HG03045 (cell line): ENCODE measurements around the gene JCHAIN.
A peak's percentile ranks its signal among the peaks of the same experiment; 100 is the strongest.
"Not testable (repeated sequence)": the region's sequence is repeated elsewhere in the genome, so short reads cannot be mapped to it uniquely, and the experiment has no call there.

ENCODE experiments used
- ATAC-seq: cut with Tn5 transposase; IDR thresholded peaks from one replicate; pipeline ENCODE4 v1.9.1; 2021; ENCODE audit warnings: mild to moderate bottlenecking, moderate library complexity; ENCODE audit not compliant: unreplicated experiment

The JCHAIN gene

GRCh38 chr4:70688795-70689231, 22.5 kb upstream of the JCHAIN start:
- ATAC-seq = no peak

GRCh38 chr4:70687821-70688794, 21.8 kb upstream of the JCHAIN start, which contains the start of gene UTP3:
Gene UTP3, plus strand, starts transcription at chr4:70688532. Its CDS starts 146 bp downstream, at chr4:70688678.
- ATAC-seq = peak; percentile 93

GRCh38 chr4:70687392-70687791, 21.1 kb upstream of the JCHAIN start:
- ATAC-seq = peak; percentile 0

- not testable (repeated sequence) for ATAC-seq
Measured at GRCh38 chr4:70682142-70682541, 15.8 kb upstream of the JCHAIN start.

- no peak for ATAC-seq
Measured at GRCh38 chr4:70681704-70682103, 15.4 kb upstream of the JCHAIN start.

GRCh38 chr4:70680934-70681333, 14.6 kb upstream of the JCHAIN start:
- no peak for ATAC-seq

- ATAC-seq = peak; percentile 77
Measured at GRCh38 chr4:70678383-70678999, 12.2 kb upstream of the JCHAIN start.

- no peak for ATAC-seq
Measured at GRCh38 chr4:70676554-70677090, 10.3 kb upstream of the JCHAIN start.

- ATAC-seq = no peak
Measured at GRCh38 chr4:70674731-70675130, 8.4 kb upstream of the JCHAIN start.

GRCh38 chr4:70674191-70674590, 7.9 kb upstream of the JCHAIN start:
- no peak for ATAC-seq

- ATAC-seq = no peak
Measured at GRCh38 chr4:70671091-70671490, 4.8 kb upstream of the JCHAIN start.

GRCh38 chr4:70670332-70671014, 4.2 kb upstream of the JCHAIN start:
- no peak for ATAC-seq

- no peak for ATAC-seq
Measured at GRCh38 chr4:70667740-70668535, 1.6 kb upstream of the JCHAIN start.

GRCh38 chr4:70661309-70661922, 4.9 kb downstream of the JCHAIN start:
- ATAC-seq = peak; percentile 59

GRCh38 chr4:70660106-70660505, 6.2 kb downstream of the JCHAIN start:
- ATAC-seq = no peak

GRCh38 chr4:70658418-70658817, 7.9 kb downstream of the JCHAIN start:
- ATAC-seq = no peak

- no peak for ATAC-seq
Measured at GRCh38 chr4:70657326-70657725, 9.0 kb downstream of the JCHAIN start.

- no peak for ATAC-seq
Measured at GRCh38 chr4:70654605-70655011, 11.7 kb downstream of the JCHAIN start.

GRCh38 chr4:70651864-70652506, 14.3 kb downstream of the JCHAIN start:
- ATAC-seq = no peak
